Kidney (tissue), 14 donors: ENCODE measurements around the gene IFRD2. TPM values are rescaled to one million over a fixed set of nuclear protein-coding genes. Genes with fewer than 3 reads are reported as not detected.
A peak's percentile ranks its signal among the peaks of the same experiment; 100 is the strongest.

Experiments
- DNase-seq, 5 donors: peaks; one replicate each; pipeline ENCODE4 v3.0.0-alpha.2; 2013 to 2020
- FAIRE-seq: peaks from 2 replicates; lab custom pipeline; 2012; peaks lifted over from hg19 to GRCh38; lab: Jason Lieb, UNC
- H3K27ac ChIP-seq, 2 donors: one replicate each; pipeline ENCODE4 v1.7.0; 2013; ENCODE audit warnings: low read depth in 2 of 2, low read length in 2 of 2, inconsistent platforms in 1 of 2
- H3K27me3 ChIP-seq: one replicate; pipeline ENCODE4 v1.7.1; 2013; ENCODE audit warnings: low read length, inconsistent platforms; ENCODE audit not compliant: control insufficient read depth, insufficient read depth
- H3K36me3 ChIP-seq, 3 donors: one replicate each; pipeline versions ENCODE4 v1.7.0 to v1.7.1; 2013; ENCODE audit warnings: low read length in 3 of 3, control low read depth in 1 of 3, inconsistent platforms in 1 of 3; ENCODE audit not compliant: insufficient read depth in 3 of 3, control insufficient read depth in 2 of 3
- H3K4me1 ChIP-seq, 3 donors: one replicate each; pipeline versions ENCODE4 v1.7.0 to v1.7.1; 2013; ENCODE audit warnings: low read length in 3 of 3, inconsistent platforms in 1 of 3, low read depth in 1 of 3; ENCODE audit not compliant: control insufficient read depth in 2 of 3, insufficient read depth in 2 of 3
- H3K4me3 ChIP-seq, 3 donors: one replicate each; pipeline versions ENCODE4 v1.7.0 to v1.8.1; 2013; ENCODE audit warnings: low read length in 3 of 3, control low read depth in 1 of 3, inconsistent platforms in 1 of 3
- H3K9ac ChIP-seq, 3 donors: one replicate each; pipeline versions ENCODE4 v1.7.0 to v1.7.1; 2013; ENCODE audit warnings: low read length in 3 of 3, control low read depth in 1 of 3, inconsistent platforms in 1 of 3
- H3K9me3 ChIP-seq, 3 donors: one replicate each; pipeline versions ENCODE4 v1.7.0 to v1.7.1; 2013; ENCODE audit warnings: low read length in 3 of 3, control low read depth in 1 of 3, inconsistent platforms in 1 of 3; ENCODE audit not compliant: control insufficient read depth in 2 of 3, insufficient read depth in 1 of 3
- CTCF ChIP-seq: IDR thresholded peaks from 3 replicates; pipeline ENCODE4 v1.5.1; 2012; ENCODE audit warnings: mild to moderate bottlenecking, moderate library complexity, borderline replicate concordance; ENCODE audit not compliant: insufficient read depth; ENCODE audit errors: extremely low read depth
- intact Hi-C: fragments of 100-400 bp; cut with DNase I; formaldehyde crosslinking; loops from one replicate; pipeline ENCODE4 v1.11.1; 2022
- polyA plus RNA-seq: library from polyadenylated mRNA; stranded (reverse); fragments of 350-450 nt; fragmentation: Illumina TruSeq; extraction: RNeasy Lipid Tissue Mini Kit (QIAGEN cat#74804); gene quantifications from one replicate; pipeline ENCODE4 v1.2.3, GENCODE V29; 2014; ENCODE audit warnings: low read depth, low replicate concordance; ENCODE audit not compliant: insufficient read depth
- total RNA-seq: library from RNA; stranded (reverse); fragmentation: NEBNext Ultra II Directional; extraction: Animal tissue kit (Norgen Biotek cat#: 25700); gene quantifications from one replicate; pipeline ENCODE4 v1.2.1, GENCODE V29; 2021
- donor health status: control.
- donor health status: control.
- donor health status: control.
- donor health status: control.
- donor health status: control.
- donor health status: DM: yes; HTN: yes; CAD: no.
- donor health status: Normal renal cell carcinoma (clear cell type).

Gene IFRD2
- total and polyA plus RNA-seq, 2 donors from 2014 or later: 54.1 to 78.1 TPM

GRCh38 chr3:50334339-50335075 lies 42.3 kb upstream of the IFRD2 start:
- Histone ChIP-seq H3K9me3 (no peaks in the 10 kb centered on the region), H3K9ac (peak overlapping the region in 1 of 3 donors; percentile 24), H3K27me3 (no peaks in the 10 kb centered on the region), H3K4me1 (peaks cover 2 to 25% (median 14%) of the 10 kb centered on the region in 3 donors), H3K27ac (peak overlapping the region; percentile 71 to 86), H3K36me3 (peaks cover 4 to 27% (median 19%) of the 10 kb centered on the region in 3 donors), H3K4me3 (peak overlapping the region in 2 of 3 donors; percentile 0 to 1)
- no peak for TF ChIP-seq CTCF
- intact Hi-C loops: no loop called here
- DNase-seq (no peak), FAIRE-seq (no peak)

DNA sequence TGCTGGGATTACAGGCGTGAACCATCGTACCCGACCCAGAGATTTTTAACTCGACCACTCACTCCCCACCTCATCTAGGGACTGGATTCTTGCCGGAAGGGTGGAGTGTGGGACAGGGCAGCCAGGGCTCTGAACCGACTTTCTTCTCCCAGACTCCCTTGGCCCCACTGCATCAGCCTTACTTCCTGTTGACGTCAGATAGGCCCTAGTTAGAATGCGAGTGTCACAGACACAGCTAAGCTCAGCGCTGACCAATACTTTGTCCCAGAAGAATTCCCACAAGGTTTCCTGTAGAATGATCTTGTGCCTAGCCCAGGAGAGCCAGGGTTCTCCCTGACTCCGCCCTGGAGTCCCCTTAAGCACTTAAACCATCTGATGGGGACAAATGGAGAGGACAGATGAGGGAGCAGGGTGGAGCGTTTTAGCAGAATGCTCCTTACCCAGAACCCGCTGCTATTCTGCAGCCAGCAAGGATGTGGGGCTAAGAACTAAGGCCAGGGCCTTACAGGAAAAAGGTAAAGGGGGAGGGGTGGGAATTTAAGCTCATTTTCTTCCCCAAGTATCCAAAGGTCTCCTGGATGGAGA lies 41.6 kb upstream of the IFRD2 start:
- Histone ChIP-seq H3K9ac (peak overlapping the region in 1 of 3 donors; percentile 51), H3K9me3 (no peaks in the 10 kb centered on the region), H3K27ac (peak overlapping the region; percentile 71 to 86), H3K4me3 (peak overlapping the region in 1 of 3 donors; percentile 1), H3K27me3 (no peaks in the 10 kb centered on the region), H3K4me1 (peaks cover 2 to 25% (median 14%) of the 10 kb centered on the region in 3 donors), H3K36me3 (peaks cover 4 to 30% (median 19%) of the 10 kb centered on the region in 3 donors)
- FAIRE-seq: no peak
- TF ChIP-seq CTCF: no peak
- intact Hi-C loops: no loop called here
- peak in 1 of 5 donors; percentile 66 for DNase-seq

DNA sequence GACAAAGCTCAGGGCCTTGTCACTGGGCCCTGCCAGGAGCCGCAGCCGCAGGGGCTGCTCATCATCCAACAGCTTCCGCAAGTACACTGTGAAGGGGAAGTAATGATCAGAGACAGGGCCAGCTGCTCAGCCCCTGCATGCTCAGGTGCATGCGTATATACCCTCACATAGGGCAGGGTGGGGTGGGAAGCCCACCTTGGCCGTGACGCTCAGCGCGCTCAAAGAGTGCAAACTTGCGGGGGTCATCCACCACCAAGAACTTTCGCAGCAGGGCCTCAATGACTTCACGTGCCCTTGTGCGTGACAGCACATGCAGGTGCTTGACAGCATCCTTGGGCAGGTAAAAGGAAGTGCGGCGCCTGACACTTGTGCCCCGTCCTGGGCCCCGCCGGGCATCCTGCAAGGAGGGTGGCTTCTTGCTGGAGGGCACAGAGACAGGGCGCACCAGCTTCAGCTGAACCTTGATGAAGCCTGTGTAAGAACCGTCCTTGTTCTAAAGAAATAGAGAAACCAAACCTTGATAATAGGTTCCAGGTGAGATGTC lies 39.2 kb upstream of the IFRD2 start:
- intact Hi-C loops: no loop called here
- Histone ChIP-seq H3K36me3 (peaks cover 4 to 30% (median 19%) of the 10 kb centered on the region in 3 donors), H3K4me3 (no peak overlapping the region), H3K9ac (no peak overlapping the region), H3K27me3 (no peaks in the 10 kb centered on the region), H3K27ac (no peak overlapping the region), H3K9me3 (no peaks in the 10 kb centered on the region), H3K4me1 (peaks cover 0 to 29% (median 11%) of the 10 kb centered on the region in 3 donors)
- TF ChIP-seq CTCF: no peak
- DNase-seq (no peak), FAIRE-seq (no peak)
